GM13977 (cell line): ENCODE measurements around the gene GPANK1.

Experiments used
- DNase-seq: peaks from one replicate; pipeline ENCODE4 v3.0.0; 2012; ENCODE audit warnings: low spot score
- in situ Hi-C: fragments of 300-500 bp; cut with MboI; formaldehyde crosslinking; loops from one replicate; pipeline ENCODE4 v1.12.0; 2022; ENCODE audit warnings: low sequenced_read_pairs, low pct_unique_long_range_greater_than_20kb, mixed read lengths, inconsistent platforms; ENCODE audit not compliant: unreplicated experiment
- TF ChIP-seq, protein P1 (sequence below): IDR thresholded peaks from 2 replicates; pipeline ENCODE4 v1.5.1; 2012; ENCODE audit warnings: mild to moderate bottlenecking, control low read depth; ENCODE audit not compliant: insufficient read depth; ENCODE audit errors: extremely low read depth, missing control alignments

The GPANK1 gene

DNA sequence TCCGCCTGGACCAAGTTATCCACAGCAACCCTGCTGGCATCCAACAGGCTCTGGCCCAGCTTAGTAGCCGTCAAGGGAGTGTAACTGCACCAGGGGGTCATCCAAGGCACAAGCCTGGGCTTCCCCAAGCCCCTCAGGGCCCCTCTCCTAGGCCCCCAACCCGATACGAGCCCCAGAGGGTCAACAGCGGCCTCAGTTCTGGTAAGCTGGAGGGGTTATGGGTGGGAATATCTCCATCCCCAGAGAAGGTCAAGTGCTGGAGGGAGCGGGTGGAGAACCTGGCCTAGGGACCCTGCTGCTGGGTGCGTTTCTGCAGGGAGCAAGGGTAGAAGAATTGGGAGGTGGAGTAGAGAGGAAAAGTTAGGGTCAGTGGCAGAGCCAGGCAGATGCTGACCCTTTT, 31.4 kb downstream of the GPANK1 start:
- TF ChIP-seq, protein P1, sequence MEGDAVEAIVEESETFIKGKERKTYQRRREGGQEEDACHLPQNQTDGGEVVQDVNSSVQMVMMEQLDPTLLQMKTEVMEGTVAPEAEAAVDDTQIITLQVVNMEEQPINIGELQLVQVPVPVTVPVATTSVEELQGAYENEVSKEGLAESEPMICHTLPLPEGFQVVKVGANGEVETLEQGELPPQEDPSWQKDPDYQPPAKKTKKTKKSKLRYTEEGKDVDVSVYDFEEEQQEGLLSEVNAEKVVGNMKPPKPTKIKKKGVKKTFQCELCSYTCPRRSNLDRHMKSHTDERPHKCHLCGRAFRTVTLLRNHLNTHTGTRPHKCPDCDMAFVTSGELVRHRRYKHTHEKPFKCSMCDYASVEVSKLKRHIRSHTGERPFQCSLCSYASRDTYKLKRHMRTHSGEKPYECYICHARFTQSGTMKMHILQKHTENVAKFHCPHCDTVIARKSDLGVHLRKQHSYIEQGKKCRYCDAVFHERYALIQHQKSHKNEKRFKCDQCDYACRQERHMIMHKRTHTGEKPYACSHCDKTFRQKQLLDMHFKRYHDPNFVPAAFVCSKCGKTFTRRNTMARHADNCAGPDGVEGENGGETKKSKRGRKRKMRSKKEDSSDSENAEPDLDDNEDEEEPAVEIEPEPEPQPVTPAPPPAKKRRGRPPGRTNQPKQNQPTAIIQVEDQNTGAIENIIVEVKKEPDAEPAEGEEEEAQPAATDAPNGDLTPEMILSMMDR = no peak
- in situ Hi-C loops = no loop called here
- DNase-seq = no peak

DNA sequence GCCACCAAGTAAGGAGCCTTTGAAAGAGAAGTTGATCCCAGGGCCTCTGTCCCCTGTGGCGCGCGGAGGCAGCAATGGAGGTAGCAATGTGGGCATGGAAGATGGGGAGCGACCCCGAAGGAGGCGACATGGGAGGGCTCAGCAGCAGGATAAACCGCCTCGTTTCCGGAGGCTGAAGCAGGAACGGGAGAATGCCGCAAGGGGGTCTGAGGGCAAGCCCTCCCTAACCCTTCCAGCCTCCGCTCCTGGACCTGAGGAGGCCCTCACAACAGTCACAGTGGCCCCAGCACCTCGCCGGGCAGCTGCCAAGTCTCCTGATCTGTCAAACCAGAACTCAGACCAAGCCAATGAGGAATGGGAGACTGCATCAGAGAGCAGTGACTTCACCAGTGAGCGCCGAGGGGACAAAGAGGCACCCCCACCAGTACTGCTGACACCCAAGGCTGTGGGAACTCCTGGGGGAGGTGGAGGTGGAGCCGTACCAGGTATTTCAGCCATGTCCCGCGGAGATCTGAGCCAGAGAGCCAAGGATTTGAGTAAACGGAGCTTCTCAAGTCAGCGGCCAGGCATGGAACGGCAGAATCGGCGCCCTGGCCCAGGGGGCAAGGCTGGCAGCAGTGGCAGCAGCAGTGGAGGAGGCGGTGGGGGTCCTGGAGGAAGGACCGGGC, 32.4 kb downstream of the GPANK1 start:
- TF ChIP-seq, protein P1 = no peak
- in situ Hi-C loops = no loop called here
- DNase-seq = no peak

DNA sequence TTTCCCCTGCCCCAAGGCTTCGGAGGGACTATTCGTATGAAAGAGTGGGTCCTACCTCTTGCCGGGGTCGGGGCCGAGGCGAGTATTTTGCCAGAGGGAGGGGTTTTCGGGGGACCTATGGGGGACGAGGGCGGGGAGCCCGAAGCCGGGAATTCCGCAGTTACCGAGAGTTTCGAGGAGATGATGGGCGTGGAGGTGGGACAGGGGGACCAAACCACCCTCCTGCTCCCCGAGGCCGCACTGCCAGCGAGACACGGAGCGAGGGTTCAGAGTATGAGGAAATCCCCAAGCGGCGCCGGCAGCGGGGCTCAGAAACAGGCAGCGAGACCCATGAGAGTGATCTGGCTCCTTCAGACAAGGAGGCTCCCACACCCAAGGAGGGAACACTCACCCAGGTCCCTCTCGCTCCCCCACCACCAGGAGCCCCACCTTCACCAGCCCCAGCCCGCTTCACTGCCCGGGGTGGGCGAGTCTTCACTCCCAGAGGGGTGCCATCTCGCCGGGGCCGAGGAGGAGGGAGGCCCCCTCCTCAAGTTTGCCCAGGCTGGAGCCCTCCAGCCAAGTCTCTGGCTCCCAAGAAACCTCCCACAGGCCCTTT, 33.0 kb downstream of the GPANK1 start:
- TF ChIP-seq, protein P1 = no peak
- DNase-seq = no peak
- in situ Hi-C loops = no loop called here

DNA sequence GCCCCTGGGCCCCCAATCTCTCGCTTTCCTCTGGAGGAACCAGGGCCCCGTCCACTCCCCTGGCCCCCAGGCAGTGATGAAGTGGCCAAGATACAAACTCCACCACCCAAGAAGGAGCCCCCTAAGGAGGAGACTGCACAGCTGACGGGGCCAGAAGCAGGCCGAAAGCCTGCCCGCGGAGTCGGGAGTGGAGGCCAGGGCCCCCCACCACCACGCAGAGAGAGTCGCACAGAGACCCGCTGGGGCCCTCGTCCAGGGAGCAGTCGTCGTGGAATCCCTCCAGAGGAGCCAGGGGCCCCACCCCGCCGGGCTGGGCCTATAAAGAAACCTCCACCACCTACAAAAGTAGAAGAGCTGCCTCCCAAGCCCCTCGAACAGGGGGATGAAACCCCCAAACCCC, 33.6 kb downstream of the GPANK1 start:
- no peak for DNase-seq
- in situ Hi-C loops = no loop called here
- TF ChIP-seq, protein P1 = no peak

DNA sequence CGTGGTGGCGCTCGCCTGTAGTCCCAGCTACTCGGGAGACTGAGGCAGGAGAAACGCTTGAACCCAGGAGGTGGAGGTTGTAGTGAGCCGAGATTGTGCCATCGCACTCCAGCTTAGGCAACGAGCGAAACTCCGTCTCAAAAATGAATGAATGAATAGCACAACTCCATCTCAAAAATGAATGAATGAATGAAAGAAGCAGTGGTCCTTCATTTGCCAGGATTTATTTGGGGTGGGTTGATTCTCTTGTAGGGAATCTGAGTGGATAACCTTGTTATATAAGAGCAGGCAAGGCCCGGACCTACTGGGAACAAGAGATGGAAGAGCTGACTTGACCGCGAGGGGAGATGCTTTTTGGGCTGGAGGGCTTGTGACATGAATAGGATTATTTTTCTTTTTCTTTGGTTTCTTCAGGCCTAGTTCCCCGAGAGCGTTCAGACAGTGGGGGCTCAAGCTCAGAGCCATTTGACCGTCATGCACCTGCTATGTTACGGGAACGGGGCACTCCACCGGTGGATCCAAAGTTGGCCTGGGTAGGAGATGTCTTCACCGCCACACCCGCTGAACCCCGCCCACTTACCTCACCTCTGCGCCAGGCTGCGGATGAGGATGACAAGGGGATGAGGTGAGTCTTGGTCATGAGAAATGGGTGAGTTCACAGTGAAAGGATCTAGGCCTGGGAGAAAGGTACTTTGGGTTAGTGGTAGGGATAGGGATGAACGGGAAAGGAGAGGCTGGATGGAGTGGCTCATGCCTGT, 34.4 kb downstream of the GPANK1 start:
- in situ Hi-C loops = no loop called here

DNA sequence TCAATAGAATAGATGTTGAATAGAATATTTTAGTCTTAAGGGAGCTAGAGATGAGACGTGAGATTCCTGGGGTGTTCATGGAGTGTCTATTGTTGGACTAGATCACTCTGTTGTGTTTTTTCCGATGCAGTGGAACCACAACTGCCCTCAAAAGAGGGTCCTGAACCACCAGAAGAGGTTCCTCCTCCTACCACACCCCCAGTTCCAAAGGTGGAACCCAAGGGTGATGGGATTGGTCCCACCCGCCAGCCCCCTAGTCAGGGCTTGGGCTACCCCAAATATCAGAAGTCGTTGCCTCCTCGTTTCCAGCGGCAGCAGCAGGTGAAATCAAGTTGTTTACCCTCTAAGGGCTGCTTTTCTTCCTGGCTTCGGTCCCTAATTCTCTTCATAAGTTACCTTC, 35.8 kb downstream of the GPANK1 start:
- in situ Hi-C loops = no loop called here

More for the DNA sequence above, 34.4 kb downstream of the GPANK1 start:
- TF ChIP-seq, protein P1 = no peak
- no peak for DNase-seq

More for the DNA sequence above, 35.8 kb downstream of the GPANK1 start:
- DNase-seq = no peak
- TF ChIP-seq, protein P1 = no peak
